Endothelial cell (in vitro differentiated cells): ENCODE data around the gene MARF1. TPM values are rescaled to one million over a fixed set of nuclear protein-coding genes. Genes with fewer than 3 reads are reported as not detected.
"Not testable (repeated sequence)": the region's sequence is repeated elsewhere in the genome, so short reads cannot be mapped to it uniquely, and the experiment has no call there.

ENCODE experiments used
- DNase-seq: peaks from one replicate; pipeline ENCODE4 v3.0.0; 2021; ENCODE audit warnings: low spot score
- H3K27ac Mint-ChIP-seq: one replicate; pipeline ENCODE4 v1.8.0; 2021; ENCODE audit warnings: mixed read lengths, inconsistent platforms; ENCODE audit not compliant: unreplicated experiment
- H3K27me3 Mint-ChIP-seq: one replicate; pipeline ENCODE4 v1.8.0; 2021; ENCODE audit warnings: mild to moderate bottlenecking, moderate library complexity, mixed read lengths, inconsistent platforms; ENCODE audit not compliant: unreplicated experiment
- H3K36me3 Mint-ChIP-seq: one replicate; pipeline ENCODE4 v1.8.0; 2021; ENCODE audit warnings: mild to moderate bottlenecking, low read depth, mixed read lengths, inconsistent platforms; ENCODE audit not compliant: unreplicated experiment
- H3K4me1 Mint-ChIP-seq: one replicate; pipeline ENCODE4 v1.8.0; 2021; ENCODE audit warnings: mild to moderate bottlenecking, mixed read lengths, inconsistent platforms; ENCODE audit not compliant: unreplicated experiment
- H3K4me3 Mint-ChIP-seq: one replicate; pipeline ENCODE4 v1.8.0; 2021; ENCODE audit warnings: mild to moderate bottlenecking, mixed read lengths, inconsistent platforms; ENCODE audit not compliant: unreplicated experiment
- H3K9me3 Mint-ChIP-seq: one replicate; pipeline ENCODE4 v1.8.0; 2021; ENCODE audit warnings: mixed read lengths, inconsistent platforms; ENCODE audit not compliant: unreplicated experiment
- total RNA-seq: library from RNA; stranded (reverse); fragmentation: NEBNext Ultra II Directional; extraction: Animal tissue kit (Norgen Biotek cat#: 25700); gene quantifications from one replicate; pipeline ENCODE4 v1.2.1, GENCODE V29; 2021; ENCODE audit not compliant: unreplicated experiment
- TF ChIP-seq, protein P1 (sequence below): fragments of 200-600 bp; sonication (generic); IDR thresholded peaks from one replicate; pipeline ENCODE4 v1.5.0; 2021; ENCODE audit warnings: antibody characterized with exemption; ENCODE audit not compliant: unreplicated experiment

Gene MARF1
- total RNA-seq, 1 donor from 2014 or later, result 55.2 TPM

DNA sequence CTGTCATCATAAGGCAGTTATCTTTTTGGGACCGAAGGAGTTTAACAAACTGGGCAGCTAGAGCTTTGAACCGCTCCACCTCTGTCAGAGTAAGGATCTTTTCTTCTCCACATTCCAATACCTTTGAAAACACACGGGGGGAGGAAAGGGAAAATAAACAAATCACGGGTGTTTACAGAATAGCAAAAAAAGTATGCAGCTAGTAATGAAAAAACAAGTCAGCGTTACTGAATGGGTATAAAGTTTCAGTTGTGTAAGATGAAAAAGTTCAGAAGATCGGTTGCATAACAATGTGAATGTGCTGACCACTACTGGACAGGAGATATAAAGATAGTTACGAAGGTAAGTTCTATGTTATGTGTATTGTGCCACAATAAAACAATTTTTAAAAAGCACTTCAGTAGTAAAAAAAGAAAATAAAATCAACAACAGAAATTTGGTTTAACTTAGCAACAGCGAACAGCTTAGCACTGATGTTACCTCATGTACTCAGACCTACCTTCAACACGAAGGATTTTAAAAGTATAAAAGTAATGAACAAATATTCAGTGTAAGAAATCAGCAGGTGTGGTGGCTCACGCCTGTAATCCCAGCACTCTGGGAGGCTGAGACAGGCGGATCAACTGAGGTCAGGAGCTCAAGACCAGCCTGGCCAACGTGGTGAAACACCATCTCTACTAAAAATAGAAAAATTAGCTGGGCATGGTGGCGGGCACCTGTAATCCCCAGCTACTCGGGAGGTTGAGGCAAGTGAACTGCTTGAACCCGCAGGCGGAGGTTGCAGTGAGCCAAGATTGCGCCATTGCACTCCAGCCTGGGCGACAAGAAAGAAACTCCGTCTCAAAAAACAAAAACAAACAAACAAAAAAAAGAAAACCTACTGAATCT is 34.3 kb downstream of the MARF1 start:
- Mint-ChIP-seq H3K9me3 (no peaks in the 10 kb centered on the region), H3K27me3 (peaks cover 10% of the 10 kb centered on the region), H3K27ac (no peak overlapping the region), H3K4me1 (peaks cover 46% of the 10 kb centered on the region), H3K4me3 (peak overlapping the region; percentile 3), H3K36me3 (peaks cover 50% of the 10 kb centered on the region)
- no peak for DNase-seq
- TF ChIP-seq, protein P1, sequence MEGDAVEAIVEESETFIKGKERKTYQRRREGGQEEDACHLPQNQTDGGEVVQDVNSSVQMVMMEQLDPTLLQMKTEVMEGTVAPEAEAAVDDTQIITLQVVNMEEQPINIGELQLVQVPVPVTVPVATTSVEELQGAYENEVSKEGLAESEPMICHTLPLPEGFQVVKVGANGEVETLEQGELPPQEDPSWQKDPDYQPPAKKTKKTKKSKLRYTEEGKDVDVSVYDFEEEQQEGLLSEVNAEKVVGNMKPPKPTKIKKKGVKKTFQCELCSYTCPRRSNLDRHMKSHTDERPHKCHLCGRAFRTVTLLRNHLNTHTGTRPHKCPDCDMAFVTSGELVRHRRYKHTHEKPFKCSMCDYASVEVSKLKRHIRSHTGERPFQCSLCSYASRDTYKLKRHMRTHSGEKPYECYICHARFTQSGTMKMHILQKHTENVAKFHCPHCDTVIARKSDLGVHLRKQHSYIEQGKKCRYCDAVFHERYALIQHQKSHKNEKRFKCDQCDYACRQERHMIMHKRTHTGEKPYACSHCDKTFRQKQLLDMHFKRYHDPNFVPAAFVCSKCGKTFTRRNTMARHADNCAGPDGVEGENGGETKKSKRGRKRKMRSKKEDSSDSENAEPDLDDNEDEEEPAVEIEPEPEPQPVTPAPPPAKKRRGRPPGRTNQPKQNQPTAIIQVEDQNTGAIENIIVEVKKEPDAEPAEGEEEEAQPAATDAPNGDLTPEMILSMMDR, result no peak

GRCh38 chr16:15607700-15608396 is 35.1 kb downstream of the MARF1 start:
- Mint-ChIP-seq H3K4me3 (peak overlapping the region; percentile 15), H3K9me3 (no peaks in the 10 kb centered on the region), H3K4me1 (peaks cover 45% of the 10 kb centered on the region), H3K36me3 (peaks cover 55% of the 10 kb centered on the region), H3K27ac (no peak overlapping the region), H3K27me3 (peaks cover 10% of the 10 kb centered on the region)
- TF ChIP-seq, protein P1, result no peak
- no peak for DNase-seq

DNA sequence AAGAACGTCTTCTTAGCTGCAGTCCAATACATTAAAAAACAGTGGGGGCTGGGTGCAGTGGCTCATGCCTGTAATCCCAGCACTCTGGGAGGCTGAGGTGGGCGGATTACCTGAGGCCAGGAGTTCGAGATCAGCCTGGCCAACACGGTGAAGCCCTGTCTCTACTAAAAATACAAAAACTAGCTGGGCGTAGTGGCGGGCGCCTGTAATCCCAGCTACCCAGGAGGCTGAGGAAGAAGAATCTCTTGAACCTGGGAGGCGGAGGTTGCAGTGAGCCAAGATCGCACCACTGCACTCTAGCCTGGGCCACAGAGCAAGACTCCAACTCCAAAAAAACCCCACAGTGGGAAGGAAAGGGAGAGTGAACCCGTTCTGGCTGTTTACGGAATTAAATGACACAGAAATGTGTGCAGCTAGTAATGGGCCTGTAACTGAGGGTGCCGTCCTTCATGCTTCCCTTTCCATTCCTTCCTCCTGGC is 35.7 kb downstream of the MARF1 start:
- H3K4me1 Mint-ChIP-seq, result peaks cover 45% of the 10 kb centered on the region
- H3K27me3 Mint-ChIP-seq, H3K27ac Mint-ChIP-seq, DNase-seq, H3K9me3 Mint-ChIP-seq: not testable (repeated sequence)
- H3K4me3 Mint-ChIP-seq, result peak overlapping the region; percentile 15
- H3K36me3 Mint-ChIP-seq, result peaks cover 58% of the 10 kb centered on the region

- Mint-ChIP-seq H3K4me3 (peak overlapping the region; percentile 39), H3K36me3 (peaks cover 62% of the 10 kb centered on the region), H3K27me3 (peaks cover 10% of the 10 kb centered on the region), H3K4me1 (peaks cover 43% of the 10 kb centered on the region), H3K27ac (no peak overlapping the region), H3K9me3 (no peaks in the 10 kb centered on the region)
- DNase-seq, result no peak
- TF ChIP-seq, protein P1, result no peak
These were observed 36.3 kb downstream of the MARF1 start for GRCh38 chr16:15606518-15607220.

GRCh38 chr16:15605839-15606517 is 37.0 kb downstream of the MARF1 start:
- H3K36me3 Mint-ChIP-seq, result peaks cover 67% of the 10 kb centered on the region
- no peak for DNase-seq
- H3K4me3 Mint-ChIP-seq, result peak overlapping the region; percentile 39
- peaks cover 10% of the 10 kb centered on the region for H3K27me3 Mint-ChIP-seq
- peaks cover 41% of the 10 kb centered on the region for H3K4me1 Mint-ChIP-seq
- TF ChIP-seq, protein P1, result no peak
- H3K9me3 Mint-ChIP-seq, result no peaks in the 10 kb centered on the region
- H3K27ac Mint-ChIP-seq, result no peak overlapping the region
